Gastrocnemius medialis (tissue), 4 donors: ENCODE measurements around the gene CXorf66. TPM values are rescaled to one million over a fixed set of nuclear protein-coding genes. Genes with fewer than 3 reads are reported as not detected.

ENCODE experiments used
- ATAC-seq, 2 donors: fragments of 150-250 bp; one replicate each; pipeline ENCODE4 v1.9.1; 2016
- DNase-seq, 2 donors: peaks; one replicate each; pipeline ENCODE4 v3.0.0-alpha.2; 2019
- H3K27ac ChIP-seq, 4 donors: fragments of 200-600 bp; sonication (generic); 1 replicate in 1 of 4; 2 replicates in 3 of 4; pipeline ENCODE4 v1.5.1; 2016 to 2018; ENCODE audit warnings: mild to moderate bottlenecking in 2 of 4, moderate library complexity in 1 of 4
- H3K27me3 ChIP-seq, 3 donors: fragments of 200-600 bp; sonication (generic) in 2 of 3; 1 replicate in 1 of 3; 2 replicates in 2 of 3; pipeline versions ENCODE4 v1.5.1 to v1.6.0; 2016 to 2019; ENCODE audit warnings: mild to moderate bottlenecking in 1 of 3, moderate library complexity in 1 of 3
- H3K36me3 ChIP-seq, 2 donors: fragments of 200-600 bp; sonication (generic) in 1 of 2; one replicate each; pipeline ENCODE4 v1.5.1; 2017 to 2018
- H3K4me1 ChIP-seq, 2 donors: fragments of 200-600 bp; sonication (generic) in 1 of 2; one replicate each; pipeline ENCODE4 v1.5.1; 2016 to 2017; ENCODE audit warnings: mild to moderate bottlenecking in 2 of 2
- H3K4me3 ChIP-seq, 4 donors: fragments of 200-600 bp; sonication (generic) in 3 of 4; 1 replicate in 1 of 4; 2 replicates in 3 of 4; pipeline ENCODE4 v1.5.1; 2016 to 2019; ENCODE audit warnings: mild to moderate bottlenecking in 2 of 4
- H3K9me3 ChIP-seq, 3 donors: fragments of 200-600 bp; sonication (generic) in 2 of 3; 1 replicate in 1 of 3; 2 replicates in 2 of 3; pipeline ENCODE4 v1.5.1; 2016 to 2019
- CTCF ChIP-seq, 5 experiments: fragments of 450-650 bp in 3 of 5; fragments of 200-600 bp in 2 of 5; sonication (generic) in 2 of 5; IDR thresholded peaks in 4 of 5; conservative IDR thresholded peaks in 1 of 5; 1 replicate in 4 of 5; 2 replicates in 1 of 5; pipeline ENCODE4 v1.5.1; 2016 to 2019; ENCODE audit warnings: antibody characterized with exemption in 5 of 5, mild to moderate bottlenecking in 3 of 5, moderate library complexity in 3 of 5
- POLR2A ChIP-seq, 2 donors: fragments of 450-650 bp; IDR thresholded peaks; one replicate each; pipeline ENCODE4 v1.6.1; 2017; ENCODE audit warnings: antibody characterized with exemption in 2 of 2, mild to moderate bottlenecking in 2 of 2, moderate library complexity in 2 of 2
- in situ Hi-C, 4 donors: fragments of 200-750 bp; cut with MboI; loops; one replicate each; pipeline versions ENCODE4 v1.15.0 to v1.8.0; 2017; ENCODE audit warnings: low sequenced_read_pairs in 4 of 4
- intact Hi-C: fragments of 100-400 bp; cut with DNase I; formaldehyde crosslinking; loops from one replicate; pipeline ENCODE4 v1.15.1; 2023; ENCODE audit warnings: low total_unique reads
- total RNA-seq, 4 donors: library from RNA; depleted of rRNA; stranded (reverse); fragments of >200 nt; gene quantifications; one replicate each; pipeline versions ENCODE4 v1.1.0 to v1.2.3, GENCODE V29; 2016

The CXorf66 gene
- total RNA-seq, 4 donors from 2014 or later: not detected

- DNase-seq (no peak), ATAC-seq (no peak)
- in situ Hi-C loops (no loop called here), intact Hi-C loops (loop anchor here (10.0 kb wide), 1 partner anchor 96 kb away; no protein-coding TSS in a partner anchor)
- Histone ChIP-seq H3K27me3 (no peaks in the 10 kb centered on the region), H3K9me3 (no peaks in the 10 kb centered on the region), H3K27ac (peak overlapping the region in 2 of 4 donors; percentile 94 to 96), H3K4me3 (peak overlapping the region; percentile 66 to 90 (median 77)), H3K4me1 (peaks cover 0 to 4% of the 10 kb centered on the region in 2 donors), H3K36me3 (no peaks in the 10 kb centered on the region)
- TF ChIP-seq POLR2A (IDR thresholded peaks at IDR 0.05) (no peak), CTCF (IDR thresholded peaks at IDR 0.05 in 4 of 5, conservative IDR thresholded peaks at IDR 0.05 in 1 of 5) (no peak)
Observed at GRCh38 chrX:139930916-139931645, 34.2 kb downstream of the CXorf66 start.

- ATAC-seq (no peak), DNase-seq (no peak)
- in situ Hi-C loops (no loop called here), intact Hi-C loops (loop anchor here (10.0 kb wide), 1 partner anchor 96 kb away; no protein-coding TSS in a partner anchor)
- no peaks in the 10 kb centered on the region for H3K9me3 ChIP-seq
- no peak for TF ChIP-seq CTCF (IDR thresholded peaks at IDR 0.05 in 4 of 5, conservative IDR thresholded peaks at IDR 0.05 in 1 of 5)
- no peak for TF ChIP-seq POLR2A (IDR thresholded peaks at IDR 0.05)
- H3K4me3 ChIP-seq: no peak overlapping the region
- H3K27me3 ChIP-seq: no peaks in the 10 kb centered on the region
- no peak overlapping the region for H3K27ac ChIP-seq
- peaks cover 0 to 4% of the 10 kb centered on the region in 2 donors for H3K4me1 ChIP-seq
- H3K36me3 ChIP-seq: no peaks in the 10 kb centered on the region
Observed at GRCh38 chrX:139930401-139930800, 34.9 kb downstream of the CXorf66 start.

GRCh38 chrX:139929876-139930275 lies 35.4 kb downstream of the CXorf66 start:
- H3K9me3 ChIP-seq: no peaks in the 10 kb centered on the region
- no peaks in the 10 kb centered on the region for H3K36me3 ChIP-seq
- DNase-seq: no peak
- in situ Hi-C loops: no loop called here
- H3K4me3 ChIP-seq: no peak overlapping the region
- no peak for ATAC-seq
- intact Hi-C loops: loop anchor here (10.0 kb wide), 1 partner anchor 95 kb away; no protein-coding TSS in a partner anchor
- no peak overlapping the region for H3K27ac ChIP-seq
- peaks cover 0 to 4% of the 10 kb centered on the region in 2 donors for H3K4me1 ChIP-seq
- H3K27me3 ChIP-seq: no peaks in the 10 kb centered on the region
- TF ChIP-seq POLR2A (IDR thresholded peaks at IDR 0.05) (no peak), CTCF (IDR thresholded peaks at IDR 0.05 in 4 of 5, conservative IDR thresholded peaks at IDR 0.05 in 1 of 5) (no peak)

- Histone ChIP-seq H3K9me3 (no peaks in the 10 kb centered on the region), H3K4me3 (no peak overlapping the region), H3K27me3 (no peaks in the 10 kb centered on the region), H3K27ac (no peak overlapping the region), H3K36me3 (no peaks in the 10 kb centered on the region), H3K4me1 (no peaks in the 10 kb centered on the region)
- TF ChIP-seq CTCF (IDR thresholded peaks at IDR 0.05 in 4 of 5, conservative IDR thresholded peaks at IDR 0.05 in 1 of 5) (no peak), POLR2A (IDR thresholded peaks at IDR 0.05) (no peak)
- intact Hi-C loops (no loop called here), in situ Hi-C loops (no loop called here)
- DNase-seq (no peak), ATAC-seq (no peak)
Observed at GRCh38 chrX:139924696-139925095, 40.6 kb downstream of the CXorf66 start.
